ENCODE results near the gene SORL1-AS1.
A peak's percentile ranks its signal among the peaks of the same experiment; 100 is the strongest.

The SORL1-AS1 gene

GRCh38 chr11:121467965-121468364, 15.2 kb upstream of the SORL1-AS1 start:
- Mint-ChIP-seq H3K27ac (peak overlapping the region; percentile 88 to 91), H3K4me3 (peak overlapping the region; percentile 76 to 82), H3K4me1 (ENCODE audit: low read depth in 2 of 2) (peaks cover 87 to 90% of the 10 kb centered on the region in 2 donors), H3K27me3 (no peaks in the 10 kb centered on the region), H3K9me3 (no peaks in the 10 kb centered on the region), H3K36me3 (ENCODE audit: insufficient read depth) (peaks cover 36% of the 10 kb centered on the region)
- ATAC-seq (replicated peaks) (peak; percentile 60), DNase-seq (peak; percentile 49 to 63 (median 62))

GRCh38 chr11:121467471-121467870, 14.7 kb upstream of the SORL1-AS1 start:
- Mint-ChIP-seq H3K4me3 (peak overlapping the region; percentile 76 to 82), H3K4me1 (ENCODE audit: low read depth in 2 of 2) (peaks cover 87 to 90% of the 10 kb centered on the region in 2 donors), H3K9me3 (no peaks in the 10 kb centered on the region), H3K27me3 (no peaks in the 10 kb centered on the region), H3K27ac (peak overlapping the region; percentile 88 to 91), H3K36me3 (ENCODE audit: insufficient read depth) (peaks cover 32% of the 10 kb centered on the region)
- no peak for DNase-seq
- ATAC-seq (replicated peaks), result no peak

- peak; percentile 9 for ATAC-seq (replicated peaks)
- no peaks in the 10 kb centered on the region for H3K27me3 Mint-ChIP-seq
Observed at GRCh38 chr11:121466063-121466794, 13.5 kb upstream of the SORL1-AS1 start.

GRCh38 chr11:121465709-121466062, 12.9 kb upstream of the SORL1-AS1 start:
- peaks cover 87 to 92% of the 10 kb centered on the region in 2 donors for H3K4me1 Mint-ChIP-seq (ENCODE audit: low read depth in 2 of 2)
- no peaks in the 10 kb centered on the region for H3K9me3 Mint-ChIP-seq
- H3K4me3 Mint-ChIP-seq, result peak overlapping the region; percentile 76 to 82
- H3K36me3 Mint-ChIP-seq (ENCODE audit: insufficient read depth), result peaks cover 27% of the 10 kb centered on the region
- ATAC-seq (replicated peaks) (no peak), DNase-seq (no peak)
- H3K27me3 Mint-ChIP-seq, result no peaks in the 10 kb centered on the region
- H3K27ac Mint-ChIP-seq, result peak overlapping the region; percentile 88 to 91

More at GRCh38 chr11:121466063-121466794, 13.5 kb upstream of the SORL1-AS1 start:
- Mint-ChIP-seq H3K9me3 (no peaks in the 10 kb centered on the region), H3K36me3 (ENCODE audit: insufficient read depth) (peaks cover 32% of the 10 kb centered on the region), H3K27ac (peak overlapping the region; percentile 88 to 91), H3K4me1 (ENCODE audit: low read depth in 2 of 2) (peaks cover 87 to 91% of the 10 kb centered on the region in 2 donors), H3K4me3 (peak overlapping the region; percentile 76 to 82)
- peak in 2 of 3 experiments; percentile 9 to 13 for DNase-seq

- ATAC-seq (replicated peaks), result peak; percentile 69
- Mint-ChIP-seq H3K27ac (peak overlapping the region; percentile 91 to 95), H3K9me3 (no peaks in the 10 kb centered on the region), H3K36me3 (ENCODE audit: insufficient read depth) (peaks cover 18% of the 10 kb centered on the region), H3K4me3 (peak overlapping the region; percentile 76 to 82), H3K4me1 (ENCODE audit: low read depth in 2 of 2) (peaks cover 86 to 95% of the 10 kb centered on the region in 2 donors), H3K27me3 (no peaks in the 10 kb centered on the region)
- DNase-seq, result peak; percentile 62 to 68 (median 67)
Observed at GRCh38 chr11:121464352-121464946, 11.7 kb upstream of the SORL1-AS1 start.

- DNase-seq (no peak), ATAC-seq (replicated peaks) (no peak)
- Mint-ChIP-seq H3K4me3 (peak overlapping the region; percentile 76 to 82), H3K27me3 (no peaks in the 10 kb centered on the region), H3K27ac (peak overlapping the region; percentile 91 to 95), H3K4me1 (ENCODE audit: low read depth in 2 of 2) (peaks cover 86 to 95% of the 10 kb centered on the region in 2 donors), H3K9me3 (no peaks in the 10 kb centered on the region), H3K36me3 (ENCODE audit: insufficient read depth) (peaks cover 15% of the 10 kb centered on the region)
Observed at GRCh38 chr11:121463689-121464335, 11.0 kb upstream of the SORL1-AS1 start.

GRCh38 chr11:121461843-121462242, 9.1 kb upstream of the SORL1-AS1 start:
- Mint-ChIP-seq H3K4me3 (peak overlapping the region; percentile 23 to 82), H3K9me3 (no peaks in the 10 kb centered on the region), H3K27me3 (no peaks in the 10 kb centered on the region), H3K27ac (peak overlapping the region; percentile 91 to 95), H3K36me3 (ENCODE audit: insufficient read depth) (peaks cover 22% of the 10 kb centered on the region), H3K4me1 (ENCODE audit: low read depth in 2 of 2) (peaks cover 84 to 95% of the 10 kb centered on the region in 2 donors)
- ATAC-seq (replicated peaks) (no peak), DNase-seq (no peak)

- peak overlapping the region; percentile 23 to 82 for H3K4me3 Mint-ChIP-seq
- H3K4me1 Mint-ChIP-seq (ENCODE audit: low read depth in 2 of 2), result peaks cover 83 to 98% of the 10 kb centered on the region in 2 donors
- no peak for ATAC-seq (replicated peaks)
- H3K9me3 Mint-ChIP-seq, result no peaks in the 10 kb centered on the region
- H3K36me3 Mint-ChIP-seq (ENCODE audit: insufficient read depth), result peaks cover 22% of the 10 kb centered on the region
- H3K27me3 Mint-ChIP-seq, result no peaks in the 10 kb centered on the region
- peak overlapping the region; percentile 91 to 95 for H3K27ac Mint-ChIP-seq
- DNase-seq, result no peak
Observed at GRCh38 chr11:121460941-121461514, 8.3 kb upstream of the SORL1-AS1 start.

GRCh38 chr11:121459413-121460017, 6.7 kb upstream of the SORL1-AS1 start:
- Mint-ChIP-seq H3K4me3 (peak overlapping the region; percentile 25 to 44), H3K9me3 (no peaks in the 10 kb centered on the region), H3K27me3 (no peaks in the 10 kb centered on the region), H3K36me3 (ENCODE audit: insufficient read depth) (peaks cover 18% of the 10 kb centered on the region), H3K4me1 (ENCODE audit: low read depth in 2 of 2) (peaks cover 83 to 97% of the 10 kb centered on the region in 2 donors), H3K27ac (peak overlapping the region; percentile 91 to 95)
- DNase-seq, result peak in 2 of 3 experiments; percentile 21
- ATAC-seq (replicated peaks), result peak; percentile 49

- ATAC-seq (replicated peaks) (no peak), DNase-seq (no peak)
- peak overlapping the region; percentile 95 to 98 for H3K27ac Mint-ChIP-seq
- no peaks in the 10 kb centered on the region for H3K27me3 Mint-ChIP-seq
- peaks cover 82 to 97% of the 10 kb centered on the region in 2 donors for H3K4me1 Mint-ChIP-seq (ENCODE audit: low read depth in 2 of 2)
- peak overlapping the region; percentile 35 to 41 for H3K4me3 Mint-ChIP-seq
- peaks cover 20% of the 10 kb centered on the region for H3K36me3 Mint-ChIP-seq (ENCODE audit: insufficient read depth)
- no peaks in the 10 kb centered on the region for H3K9me3 Mint-ChIP-seq
Observed at GRCh38 chr11:121458551-121458950, 5.8 kb upstream of the SORL1-AS1 start.

GRCh38 chr11:121456816-121457431, 4.2 kb upstream of the SORL1-AS1 start:
- Mint-ChIP-seq H3K27ac (peak overlapping the region; percentile 95 to 98), H3K4me1 (ENCODE audit: low read depth in 2 of 2) (peaks cover 72 to 90% of the 10 kb centered on the region in 2 donors), H3K36me3 (ENCODE audit: insufficient read depth) (peaks cover 25% of the 10 kb centered on the region), H3K4me3 (peak overlapping the region; percentile 18 to 41), H3K27me3 (no peaks in the 10 kb centered on the region), H3K9me3 (no peaks in the 10 kb centered on the region)
- DNase-seq (no peak), ATAC-seq (replicated peaks) (no peak)

GRCh38 chr11:121456151-121456550, 3.4 kb upstream of the SORL1-AS1 start:
- Mint-ChIP-seq H3K27me3 (no peaks in the 10 kb centered on the region), H3K27ac (peak overlapping the region; percentile 95 to 98), H3K9me3 (no peaks in the 10 kb centered on the region), H3K4me3 (peak overlapping the region; percentile 45 to 99), H3K36me3 (ENCODE audit: insufficient read depth) (peaks cover 29% of the 10 kb centered on the region), H3K4me1 (ENCODE audit: low read depth in 2 of 2) (peaks cover 68 to 87% of the 10 kb centered on the region in 2 donors)
- ATAC-seq (replicated peaks) (no peak), DNase-seq (no peak)

Measured in effector memory CD8-positive, alpha-beta T cell (primary cell).